ENCODE data around the gene UTP11. TPM values are rescaled to one million over a fixed set of nuclear protein-coding genes. Genes with fewer than 3 reads are reported as not detected.

UTP11 gene
- total and polyA plus RNA-seq, 9 donors: 17.4 to 38.5 (median 29.7) TPM

DNA sequence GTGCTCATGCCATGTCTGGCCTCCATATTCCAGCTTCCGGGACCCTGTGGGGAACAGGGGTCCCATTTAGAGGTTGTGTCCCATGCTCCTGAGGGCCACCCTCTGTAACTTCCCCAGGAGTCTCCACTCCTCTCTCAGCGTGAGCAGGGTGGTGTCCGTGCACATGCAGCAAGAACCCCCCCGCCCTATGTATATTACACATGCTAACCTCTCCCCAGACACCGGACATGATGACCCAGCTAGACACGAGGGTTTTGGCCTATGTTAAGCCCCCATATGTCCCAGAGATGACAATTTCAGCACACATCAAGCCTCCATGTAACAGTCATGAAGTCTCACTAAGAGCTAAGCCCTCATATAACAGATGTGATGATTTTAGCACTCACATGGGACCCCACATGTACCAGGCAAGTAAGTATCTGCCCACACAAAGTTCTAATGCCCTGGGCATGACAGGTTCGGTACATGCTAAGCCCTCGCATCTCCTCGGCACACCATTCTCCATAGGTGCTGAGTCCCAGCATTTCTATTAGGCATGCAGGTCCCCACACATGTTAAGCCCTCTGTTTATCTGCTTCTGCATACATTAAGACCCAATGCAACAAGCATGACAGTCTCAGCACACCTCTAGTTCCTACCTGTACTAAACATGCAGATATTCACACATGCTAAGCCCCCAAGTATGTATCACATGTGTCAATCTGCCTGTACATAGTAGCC is 14.3 kb upstream of the UTP11 start:
- intact Hi-C loops (cut with DNase I): no loop called here

DNA sequence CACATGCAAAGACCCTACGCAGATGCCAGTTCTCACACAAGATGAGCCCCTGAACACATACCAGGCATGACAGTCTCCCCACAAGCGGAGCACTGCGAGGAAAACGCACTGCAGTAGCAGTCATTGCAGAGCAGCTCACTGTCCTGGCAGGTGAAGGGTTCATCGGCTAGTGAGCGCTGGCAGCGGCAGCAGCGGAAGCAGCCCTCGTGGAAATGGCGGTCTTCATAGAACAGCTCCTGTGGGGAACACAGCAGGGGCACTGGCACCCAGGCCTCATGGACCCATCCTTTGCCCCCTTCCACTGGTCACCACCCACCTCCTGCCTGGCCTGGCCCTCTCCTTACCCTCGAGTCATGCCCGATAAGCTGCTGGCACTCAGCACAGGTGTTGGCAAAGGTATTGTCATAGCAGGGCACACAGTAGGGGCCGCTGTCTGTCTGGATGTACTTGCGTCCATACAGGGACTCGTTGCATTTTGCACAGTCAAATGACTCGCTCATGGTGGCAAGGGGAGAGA is 13.6 kb upstream of the UTP11 start:
- Histone ChIP-seq H3K4me3 (no peak overlapping the region), H3K4me1 (ENCODE audit: insufficient read depth) (peaks cover 31% of the 10 kb centered on the region), H3K9me3 (no peaks in the 10 kb centered on the region), H3K36me3 (no peaks in the 10 kb centered on the region), H3K27me3 (no peaks in the 10 kb centered on the region), H3K27ac (peak overlapping the region; percentile 82 to 89)
- intact Hi-C loops (cut with DNase I): no loop called here
- TF ChIP-seq EP300 (IDR thresholded peaks at IDR 0.05): no peak
- TF ChIP-seq, protein P1, sequence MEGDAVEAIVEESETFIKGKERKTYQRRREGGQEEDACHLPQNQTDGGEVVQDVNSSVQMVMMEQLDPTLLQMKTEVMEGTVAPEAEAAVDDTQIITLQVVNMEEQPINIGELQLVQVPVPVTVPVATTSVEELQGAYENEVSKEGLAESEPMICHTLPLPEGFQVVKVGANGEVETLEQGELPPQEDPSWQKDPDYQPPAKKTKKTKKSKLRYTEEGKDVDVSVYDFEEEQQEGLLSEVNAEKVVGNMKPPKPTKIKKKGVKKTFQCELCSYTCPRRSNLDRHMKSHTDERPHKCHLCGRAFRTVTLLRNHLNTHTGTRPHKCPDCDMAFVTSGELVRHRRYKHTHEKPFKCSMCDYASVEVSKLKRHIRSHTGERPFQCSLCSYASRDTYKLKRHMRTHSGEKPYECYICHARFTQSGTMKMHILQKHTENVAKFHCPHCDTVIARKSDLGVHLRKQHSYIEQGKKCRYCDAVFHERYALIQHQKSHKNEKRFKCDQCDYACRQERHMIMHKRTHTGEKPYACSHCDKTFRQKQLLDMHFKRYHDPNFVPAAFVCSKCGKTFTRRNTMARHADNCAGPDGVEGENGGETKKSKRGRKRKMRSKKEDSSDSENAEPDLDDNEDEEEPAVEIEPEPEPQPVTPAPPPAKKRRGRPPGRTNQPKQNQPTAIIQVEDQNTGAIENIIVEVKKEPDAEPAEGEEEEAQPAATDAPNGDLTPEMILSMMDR (IDR thresholded peaks at IDR 0.05): no peak
- no peak for TF ChIP-seq POLR2A (IDR thresholded peaks at IDR 0.05)
- DNase-seq: peak in 2 of 5 donors; percentile 33 to 47
- 56 to 71% (median 63%) methylated on average over 13 to 16 of the region's 16 CpGs for WGBS, 3 donors

More for the DNA sequence above, 14.3 kb upstream of the UTP11 start:
- Histone ChIP-seq H3K4me1 (ENCODE audit: insufficient read depth) (peaks cover 28% of the 10 kb centered on the region), H3K9me3 (no peaks in the 10 kb centered on the region), H3K4me3 (no peak overlapping the region), H3K36me3 (no peaks in the 10 kb centered on the region), H3K27ac (no peak overlapping the region), H3K27me3 (no peaks in the 10 kb centered on the region)
- DNase-seq: no peak
- TF ChIP-seq, protein P1 (IDR thresholded peaks at IDR 0.05): no peak
- TF ChIP-seq EP300 (IDR thresholded peaks at IDR 0.05): no peak
- no peak for TF ChIP-seq POLR2A (IDR thresholded peaks at IDR 0.05)
- WGBS, 3 donors: 78 to 84% (median 81%) methylated on average over 9 of the region's 9 CpGs

DNA sequence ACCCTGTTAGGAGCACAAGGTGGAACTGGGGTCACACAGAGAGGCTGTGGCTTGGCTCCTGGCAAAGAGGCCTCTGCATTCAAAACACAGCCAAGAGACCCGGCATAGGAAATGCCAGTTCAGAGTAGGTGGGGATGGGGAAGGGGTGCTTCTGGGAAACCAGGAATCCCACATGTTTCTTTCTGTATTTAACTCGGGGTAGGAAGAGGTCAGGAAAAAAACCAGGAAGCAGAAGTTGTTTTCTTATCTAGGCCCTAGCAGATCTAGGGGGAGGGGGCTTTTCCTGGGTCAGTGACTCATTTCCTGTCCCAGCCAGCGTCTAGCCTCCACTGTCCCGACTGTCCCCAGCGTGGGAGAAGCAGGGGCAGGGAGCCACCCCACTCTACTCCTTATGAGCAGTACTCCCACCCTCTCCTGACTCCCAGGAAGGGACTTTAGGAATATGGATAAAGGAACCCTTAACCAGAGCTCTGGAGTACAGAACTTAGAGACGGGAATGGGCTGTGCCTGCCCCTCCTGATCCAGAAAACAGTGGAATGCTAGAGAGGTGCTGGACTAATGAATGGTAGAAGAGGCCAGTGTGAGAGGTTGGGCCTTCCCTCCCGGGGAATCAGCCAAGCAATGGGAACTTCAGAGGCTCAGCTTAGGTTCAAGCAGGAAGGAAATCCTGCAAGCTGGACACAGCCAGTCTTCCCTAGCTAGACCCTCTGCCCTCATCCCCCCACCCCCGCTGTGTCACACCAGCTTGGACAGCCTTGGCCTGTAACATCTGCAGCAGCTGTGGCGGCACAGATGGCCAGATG is 12.9 kb upstream of the UTP11 start:
- TF ChIP-seq, protein P1 (IDR thresholded peaks at IDR 0.05): no peak
- TF ChIP-seq EP300 (IDR thresholded peaks at IDR 0.05): no peak
- TF ChIP-seq POLR2A (IDR thresholded peaks at IDR 0.05): no peak
- WGBS, 3 donors: 3 to 5% (median 3%) methylated on average over 9 of the region's 9 CpGs
- DNase-seq: peak; percentile 66 to 73 (median 68)
- intact Hi-C loops (cut with DNase I): no loop called here
- Histone ChIP-seq H3K4me1 (ENCODE audit: insufficient read depth) (peaks cover 31% of the 10 kb centered on the region), H3K27me3 (no peaks in the 10 kb centered on the region), H3K9me3 (no peaks in the 10 kb centered on the region), H3K4me3 (no peak overlapping the region), H3K36me3 (no peaks in the 10 kb centered on the region), H3K27ac (peak overlapping the region; percentile 82 to 89)

DNA sequence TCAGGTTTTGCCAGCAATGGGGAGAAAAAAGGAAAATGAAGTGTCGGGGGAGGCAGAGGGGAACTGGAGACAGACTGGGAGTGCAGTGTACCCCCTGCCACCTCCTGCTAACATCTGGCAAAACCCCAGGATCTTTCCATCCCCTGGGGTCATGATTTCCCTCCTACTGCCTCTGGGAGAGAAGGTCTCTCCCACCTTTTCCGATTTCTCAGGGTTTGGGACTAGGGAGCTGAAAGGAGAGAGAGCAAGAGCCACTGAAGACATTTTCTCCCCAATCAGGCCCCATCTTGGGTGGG is 12.4 kb upstream of the UTP11 start:
- peak overlapping the region; percentile 82 to 89 for H3K27ac ChIP-seq
- no peak for TF ChIP-seq EP300 (IDR thresholded peaks at IDR 0.05)
- no peak for TF ChIP-seq POLR2A (IDR thresholded peaks at IDR 0.05)
- TF ChIP-seq, protein P1 (IDR thresholded peaks at IDR 0.05): no peak
- H3K36me3 ChIP-seq: no peaks in the 10 kb centered on the region
- intact Hi-C loops (cut with DNase I): no loop called here
- H3K27me3 ChIP-seq: no peaks in the 10 kb centered on the region
- H3K4me3 ChIP-seq: no peak overlapping the region
- H3K4me1 ChIP-seq (ENCODE audit: insufficient read depth): peaks cover 31% of the 10 kb centered on the region
- H3K9me3 ChIP-seq: no peaks in the 10 kb centered on the region
- WGBS, 3 donors: 14 to 18% (median 17%) methylated on average over 2 of the region's 2 CpGs
- DNase-seq: no peak
